HG03571 (cell line): Measurements from ENCODE around the gene POLR1C.
"Not testable (repeated sequence)": the region's sequence is repeated elsewhere in the genome, so short reads cannot be mapped to it uniquely, and the experiment has no call there.

Source experiments
- ATAC-seq: cut with Tn5 transposase; IDR thresholded peaks from one replicate; pipeline ENCODE4 v1.9.1; 2021; ENCODE audit not compliant: unreplicated experiment

POLR1C gene

DNA sequence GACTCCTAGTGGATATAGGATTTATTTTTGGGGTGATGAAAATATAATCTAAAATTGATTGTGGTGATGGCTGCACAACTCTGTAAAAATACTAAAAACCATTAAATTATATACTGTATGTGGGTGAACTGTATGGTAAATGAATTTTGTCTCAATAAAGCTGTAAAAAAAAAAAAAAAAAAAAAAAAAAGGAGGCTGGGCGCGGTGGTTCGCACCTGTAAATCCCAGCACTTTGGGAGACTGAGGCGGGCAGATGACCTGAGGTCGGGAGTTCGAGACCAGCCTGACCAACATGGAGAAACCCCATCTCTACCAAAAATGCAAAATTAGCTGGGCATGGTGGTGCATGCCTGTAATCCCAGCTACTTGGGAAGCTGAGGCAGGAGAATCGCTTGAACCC, 40.7 kb downstream of the POLR1C start:
- ATAC-seq = not testable (repeated sequence)

GRCh38 chr6:43559328-43559727, 42.4 kb downstream of the POLR1C start:
- ATAC-seq = no peak

GRCh38 chr6:43570876-43571441, 54.1 kb downstream of the POLR1C start:
- no peak for ATAC-seq
